WERI-Rb-1 (cell line): Measurements from ENCODE around the gene ANKRD44.

ENCODE experiments used
- DNase-seq: peaks from one replicate; pipeline ENCODE4 v3.0.0-alpha.2; 2020
- H3K27ac ChIP-seq: fragments of 250-450 bp; sonication (Bioruptor Pico); 2 replicates; pipeline ENCODE4 v1.5.1; 2020; ENCODE audit warnings: mild to moderate bottlenecking, moderate library complexity
- H3K27me3 ChIP-seq: fragments of 250-450 bp; sonication (Bioruptor Pico); 2 replicates; pipeline ENCODE4 v1.5.1; 2021; ENCODE audit warnings: mild to moderate bottlenecking, low read depth, moderate library complexity; ENCODE audit not compliant: insufficient read depth, severe bottlenecking
- H3K36me3 ChIP-seq: fragments of 250-450 bp; sonication (Bioruptor Pico); 2 replicates; pipeline ENCODE4 v1.5.1; 2020; ENCODE audit warnings: mild to moderate bottlenecking, moderate library complexity
- H3K4me3 ChIP-seq: 2 replicates; pipeline ENCODE4 v1.5.1; 2011; ENCODE audit warnings: low read depth, mild to moderate bottlenecking, control low read depth, low read length
- H3K9me3 ChIP-seq: fragments of 250-450 bp; sonication (Bioruptor Pico); 2 replicates; pipeline ENCODE4 v1.5.1; 2021; ENCODE audit warnings: mild to moderate bottlenecking, moderate library complexity; ENCODE audit not compliant: severe bottlenecking
- TF ChIP-seq, protein P1 (sequence below): IDR thresholded peaks from 2 replicates; pipeline ENCODE4 v1.5.1; 2011; ENCODE audit warnings: low read depth, mild to moderate bottlenecking, control low read depth, inconsistent platforms, low read length

Gene ANKRD44

DNA sequence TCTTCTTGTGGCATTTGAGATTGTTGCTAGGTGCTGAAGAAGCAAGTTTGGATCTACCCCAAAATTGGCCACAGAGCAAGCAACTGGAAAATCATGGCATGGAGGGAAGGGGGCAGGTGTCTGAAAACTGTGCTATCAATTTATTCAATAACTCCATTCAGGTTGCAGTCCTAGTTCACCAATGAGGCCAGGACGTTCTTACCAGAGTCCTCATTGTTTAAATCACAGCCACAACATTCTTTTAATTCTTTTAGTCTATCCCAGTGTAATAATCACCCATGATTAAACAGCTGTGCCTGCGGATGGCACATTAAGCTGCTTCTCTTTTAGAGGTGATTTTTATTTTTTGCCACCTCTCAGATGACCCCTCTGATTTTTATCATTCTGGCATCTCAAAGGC, 103.5 kb downstream of the ANKRD44 start:
- no peaks in the 10 kb centered on the region for H3K27me3 ChIP-seq
- TF ChIP-seq, protein P1, sequence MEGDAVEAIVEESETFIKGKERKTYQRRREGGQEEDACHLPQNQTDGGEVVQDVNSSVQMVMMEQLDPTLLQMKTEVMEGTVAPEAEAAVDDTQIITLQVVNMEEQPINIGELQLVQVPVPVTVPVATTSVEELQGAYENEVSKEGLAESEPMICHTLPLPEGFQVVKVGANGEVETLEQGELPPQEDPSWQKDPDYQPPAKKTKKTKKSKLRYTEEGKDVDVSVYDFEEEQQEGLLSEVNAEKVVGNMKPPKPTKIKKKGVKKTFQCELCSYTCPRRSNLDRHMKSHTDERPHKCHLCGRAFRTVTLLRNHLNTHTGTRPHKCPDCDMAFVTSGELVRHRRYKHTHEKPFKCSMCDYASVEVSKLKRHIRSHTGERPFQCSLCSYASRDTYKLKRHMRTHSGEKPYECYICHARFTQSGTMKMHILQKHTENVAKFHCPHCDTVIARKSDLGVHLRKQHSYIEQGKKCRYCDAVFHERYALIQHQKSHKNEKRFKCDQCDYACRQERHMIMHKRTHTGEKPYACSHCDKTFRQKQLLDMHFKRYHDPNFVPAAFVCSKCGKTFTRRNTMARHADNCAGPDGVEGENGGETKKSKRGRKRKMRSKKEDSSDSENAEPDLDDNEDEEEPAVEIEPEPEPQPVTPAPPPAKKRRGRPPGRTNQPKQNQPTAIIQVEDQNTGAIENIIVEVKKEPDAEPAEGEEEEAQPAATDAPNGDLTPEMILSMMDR = no peak
- no peaks in the 10 kb centered on the region for H3K36me3 ChIP-seq
- no peaks in the 10 kb centered on the region for H3K9me3 ChIP-seq
- no peak for DNase-seq
- H3K27ac ChIP-seq = no peak overlapping the region
- H3K4me3 ChIP-seq = no peak overlapping the region

DNA sequence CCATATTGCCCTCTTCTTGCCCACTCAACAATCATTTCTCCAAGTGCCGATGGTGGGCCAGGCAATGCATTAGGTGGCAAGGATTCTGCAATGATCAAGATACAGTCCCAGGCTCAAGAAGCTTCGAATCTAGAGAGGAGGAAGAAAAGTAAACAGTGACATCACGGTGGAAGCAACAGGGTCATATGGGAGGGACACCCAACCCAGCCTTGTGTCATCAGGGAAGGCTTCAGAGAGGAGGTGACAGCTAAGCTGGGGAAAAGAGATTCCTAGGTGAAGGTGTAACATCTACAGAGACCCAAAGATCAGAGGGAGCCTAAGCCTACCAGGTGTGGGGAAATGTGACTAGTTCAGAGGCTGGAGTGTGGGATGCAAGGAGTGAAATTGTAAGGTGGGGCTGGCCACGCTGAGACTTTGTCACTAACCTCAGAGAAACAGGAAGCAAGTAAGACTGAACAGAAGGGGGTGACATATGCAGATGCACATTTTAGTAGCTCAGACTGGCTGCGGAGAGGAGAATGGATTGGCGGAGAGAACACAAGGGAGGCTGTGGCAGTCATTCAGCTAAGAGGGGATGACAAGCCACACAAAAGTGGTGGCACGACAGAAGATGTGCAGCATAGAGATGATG, 104.9 kb downstream of the ANKRD44 start:
- Histone ChIP-seq H3K36me3 (no peaks in the 10 kb centered on the region), H3K27me3 (no peaks in the 10 kb centered on the region), H3K9me3 (no peaks in the 10 kb centered on the region), H3K4me3 (no peak overlapping the region), H3K27ac (no peak overlapping the region)
- no peak for DNase-seq
- TF ChIP-seq, protein P1 = no peak

DNA sequence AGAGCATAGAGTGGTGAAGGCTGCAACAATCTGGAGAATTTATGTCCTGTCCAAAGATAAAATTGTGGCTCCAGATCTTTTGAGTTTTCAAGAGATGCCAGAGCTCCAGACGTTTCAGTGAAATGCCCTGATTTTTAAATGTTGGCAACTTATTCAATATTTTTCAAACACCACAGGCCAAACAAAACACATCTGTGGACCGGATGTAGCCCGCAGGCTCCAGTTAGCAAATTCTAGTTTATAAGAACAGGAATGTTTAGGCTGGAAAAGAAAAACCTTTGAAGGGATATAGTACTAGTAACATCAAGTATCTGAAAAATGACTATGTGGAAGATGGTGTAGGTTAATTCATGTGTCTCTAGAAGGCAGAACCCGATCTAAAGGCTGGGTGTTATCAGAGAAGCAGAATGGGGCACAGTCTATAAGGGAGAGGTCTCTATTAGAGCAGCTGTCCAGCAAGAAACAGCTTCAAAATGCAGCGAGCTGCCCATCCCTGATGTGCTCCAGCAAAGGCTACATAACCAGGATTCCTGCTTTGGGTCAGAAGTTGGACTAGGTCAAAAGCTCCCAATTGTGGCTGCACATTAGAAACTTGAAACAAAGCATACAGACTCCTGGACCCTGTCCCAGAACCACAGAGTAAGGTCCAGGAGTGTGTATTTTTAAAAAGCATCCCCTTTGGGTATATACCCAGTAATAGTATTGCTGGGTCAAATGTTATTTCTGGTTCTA, 105.9 kb downstream of the ANKRD44 start:
- Histone ChIP-seq H3K27ac (no peak overlapping the region), H3K36me3 (no peaks in the 10 kb centered on the region), H3K27me3 (no peaks in the 10 kb centered on the region), H3K4me3 (no peak overlapping the region), H3K9me3 (no peaks in the 10 kb centered on the region)
- no peak for DNase-seq
- TF ChIP-seq, protein P1 = no peak

DNA sequence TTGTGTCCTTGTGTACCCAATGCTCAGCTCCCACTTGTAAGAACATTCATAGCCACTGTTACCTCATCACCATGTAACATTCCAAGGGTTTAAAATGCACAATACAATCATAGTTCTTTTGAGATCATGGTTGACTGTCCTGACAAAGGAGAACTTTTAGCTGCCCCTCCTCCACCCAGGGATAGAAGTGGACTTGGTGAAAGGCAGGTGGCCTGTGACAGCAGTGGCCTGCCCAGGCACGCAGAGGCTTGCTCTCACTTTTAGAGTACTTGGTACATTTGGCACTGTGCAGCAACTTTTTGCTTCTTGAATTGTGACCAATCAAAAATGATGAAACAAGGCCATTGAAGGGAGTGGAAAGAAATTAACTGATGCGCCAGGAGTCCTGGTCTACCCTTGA, 108.7 kb downstream of the ANKRD44 start:
- H3K36me3 ChIP-seq = no peaks in the 10 kb centered on the region
- H3K27me3 ChIP-seq = no peaks in the 10 kb centered on the region
- peak; percentile 38 for DNase-seq
- TF ChIP-seq, protein P1 = no peak
- no peaks in the 10 kb centered on the region for H3K9me3 ChIP-seq
- no peak overlapping the region for H3K4me3 ChIP-seq
- H3K27ac ChIP-seq = no peak overlapping the region

DNA sequence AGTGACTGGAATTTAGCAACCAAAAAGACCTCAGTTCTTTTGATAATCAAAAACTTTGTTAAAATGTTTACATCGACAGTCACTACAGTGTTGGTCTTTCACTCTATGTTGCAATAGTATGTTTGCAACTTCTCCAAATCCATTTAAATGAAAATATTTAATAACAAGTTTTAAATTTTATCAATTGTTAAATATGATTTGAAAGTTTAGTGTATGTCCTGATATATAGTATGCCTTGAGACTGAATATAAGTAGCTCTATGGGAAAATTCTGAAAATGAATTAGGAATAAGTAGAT, 109.9 kb downstream of the ANKRD44 start:
- Histone ChIP-seq H3K36me3 (no peaks in the 10 kb centered on the region), H3K27me3 (no peaks in the 10 kb centered on the region), H3K27ac (no peak overlapping the region), H3K4me3 (no peak overlapping the region), H3K9me3 (no peaks in the 10 kb centered on the region)
- DNase-seq = no peak
- TF ChIP-seq, protein P1 = no peak
